ENCODE measurements around the gene TEPSIN.

DNA sequence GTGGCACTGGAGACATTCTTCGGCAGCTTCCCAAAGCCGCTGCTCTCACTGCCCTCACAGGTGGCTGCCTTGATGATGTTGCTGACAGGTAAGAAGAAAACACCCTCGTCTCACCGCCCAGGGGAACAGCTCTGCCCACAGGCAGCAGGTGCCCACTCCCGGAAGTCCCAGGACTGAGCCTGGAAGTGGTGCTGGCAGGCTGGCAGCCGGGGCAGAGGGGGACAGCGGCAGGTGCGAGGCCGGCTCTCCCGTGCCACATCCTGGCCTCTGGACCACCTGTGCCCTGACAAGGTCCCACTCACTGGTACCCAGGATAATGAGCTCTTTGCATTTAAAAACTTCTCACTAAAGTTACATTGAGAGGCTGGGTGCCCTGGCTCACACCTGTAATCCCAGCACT, 36.5 kb downstream of the TEPSIN start:
- TF ChIP-seq, protein P1, sequence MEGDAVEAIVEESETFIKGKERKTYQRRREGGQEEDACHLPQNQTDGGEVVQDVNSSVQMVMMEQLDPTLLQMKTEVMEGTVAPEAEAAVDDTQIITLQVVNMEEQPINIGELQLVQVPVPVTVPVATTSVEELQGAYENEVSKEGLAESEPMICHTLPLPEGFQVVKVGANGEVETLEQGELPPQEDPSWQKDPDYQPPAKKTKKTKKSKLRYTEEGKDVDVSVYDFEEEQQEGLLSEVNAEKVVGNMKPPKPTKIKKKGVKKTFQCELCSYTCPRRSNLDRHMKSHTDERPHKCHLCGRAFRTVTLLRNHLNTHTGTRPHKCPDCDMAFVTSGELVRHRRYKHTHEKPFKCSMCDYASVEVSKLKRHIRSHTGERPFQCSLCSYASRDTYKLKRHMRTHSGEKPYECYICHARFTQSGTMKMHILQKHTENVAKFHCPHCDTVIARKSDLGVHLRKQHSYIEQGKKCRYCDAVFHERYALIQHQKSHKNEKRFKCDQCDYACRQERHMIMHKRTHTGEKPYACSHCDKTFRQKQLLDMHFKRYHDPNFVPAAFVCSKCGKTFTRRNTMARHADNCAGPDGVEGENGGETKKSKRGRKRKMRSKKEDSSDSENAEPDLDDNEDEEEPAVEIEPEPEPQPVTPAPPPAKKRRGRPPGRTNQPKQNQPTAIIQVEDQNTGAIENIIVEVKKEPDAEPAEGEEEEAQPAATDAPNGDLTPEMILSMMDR (IDR thresholded peaks at IDR 0.05; ENCODE audit: low read length) = no peak
- TF ChIP-seq EZH2 (optimal IDR thresholded peaks at IDR 0.05; ENCODE audit: low read depth, low read length) = no peak
- no peak for TF ChIP-seq EZH2phosphoT487 (IDR thresholded peaks at IDR 0.05; ENCODE audit: low read length)
